Psoas muscle (tissue), 8 donors: Measurements from ENCODE around the gene PCNX4. TPM values are rescaled to one million over a fixed set of nuclear protein-coding genes. Genes with fewer than 3 reads are reported as not detected.

Experiments
- ATAC-seq, 4 donors: fragments of 200-7000 bp; cut with Tn5 transposase; one replicate each; pipeline ENCODE4 v1.9.1; 2020; ENCODE audit warnings: moderate library complexity in 3 of 4, mild to moderate bottlenecking in 2 of 4
- DNase-seq, 2 donors: peaks; one replicate each; pipeline ENCODE4 v3.0.0-alpha.2; 2020
- H3K27ac ChIP-seq: fragments of 200-600 bp; one replicate; pipeline ENCODE4 v1.8.0; 2022
- H3K27me3 ChIP-seq, 3 donors: fragments of 200-600 bp in 1 of 3; one replicate each; pipeline versions ENCODE4 v1.6.1 to v1.8.0; 2013 to 2022; ENCODE audit warnings: low read length in 2 of 3, mild to moderate bottlenecking in 2 of 3, moderate library complexity in 1 of 3; ENCODE audit not compliant: insufficient read depth in 3 of 3
- H3K36me3 ChIP-seq, 2 donors: fragments of 200-600 bp in 1 of 2; one replicate each; pipeline versions ENCODE4 v1.6.1 to v1.8.0; 2013 to 2022; ENCODE audit warnings: low read depth in 1 of 2, mild to moderate bottlenecking in 1 of 2, moderate library complexity in 1 of 2; ENCODE audit not compliant: insufficient read depth in 1 of 2
- H3K4me1 ChIP-seq: fragments of 200-600 bp; one replicate; pipeline ENCODE4 v1.8.0; 2022
- H3K4me3 ChIP-seq: fragments of 200-600 bp; one replicate; pipeline ENCODE4 v1.8.0; 2022; ENCODE audit warnings: mild to moderate bottlenecking
- H3K9me3 ChIP-seq: fragments of 200-600 bp; one replicate; pipeline ENCODE4 v1.8.0; 2022
- WGBS, 3 donors: extraction: QIAGEN DNeasy Blood & Tissue Kit; methylation state at CpG; one replicate each; pipeline versions ENCODE4 v1.1.6 to v1.1.7; 2013; 5-methylcytosine and 5-hydroxymethylcytosine counted together
- intact Hi-C, 2 donors: fragments of 100-400 bp; cut with DNase I; formaldehyde crosslinking; loops; one replicate each; pipeline versions ENCODE4 v1.11.0 to v1.14.2; 2022
- polyA plus RNA-seq, 3 donors: library from polyadenylated mRNA; stranded (reverse); fragments of 200-250 nt; gene quantifications; one replicate each; pipeline ENCODE4 v1.2.3, GENCODE V29; 2013
- total RNA-seq, 4 donors: library from RNA; stranded (reverse); fragmentation: NEBNext Ultra II Directional in 2 of 4; extraction: Animal tissue kit (Norgen Biotek cat#: 25700) in 2 of 4; gene quantifications; one replicate each; pipeline versions ENCODE4 v1.2.1 to v1.2.4, GENCODE V29; 2021 to 2023
- TF ChIP-seq, protein P1 (sequence below): fragments of 200-600 bp; IDR thresholded peaks from one replicate; pipeline ENCODE4 v1.8.0; 2022; ENCODE audit warnings: antibody characterized with exemption
- donor health status: healthy with polysubstance abuse.
- donor health status: DM: no; HTN: no; CAD: no; lungs with moderate emphysema.
- donor health status: Bipolar disorder and iron deficiency.
- donor health status: healthy.
- donor health status: DM: yes; HTN: yes; CAD: no.
- donor health status: DM: no; HTN: no; CAD: no.
- donor health status: DM: no; HTN: no; CAD: no.
- donor health status: DM: yes; HTN: yes; CAD: no.

The PCNX4 gene
- total and polyA plus RNA-seq, 7 donors = 13.0 to 41.4 (median 24.4) TPM

DNA sequence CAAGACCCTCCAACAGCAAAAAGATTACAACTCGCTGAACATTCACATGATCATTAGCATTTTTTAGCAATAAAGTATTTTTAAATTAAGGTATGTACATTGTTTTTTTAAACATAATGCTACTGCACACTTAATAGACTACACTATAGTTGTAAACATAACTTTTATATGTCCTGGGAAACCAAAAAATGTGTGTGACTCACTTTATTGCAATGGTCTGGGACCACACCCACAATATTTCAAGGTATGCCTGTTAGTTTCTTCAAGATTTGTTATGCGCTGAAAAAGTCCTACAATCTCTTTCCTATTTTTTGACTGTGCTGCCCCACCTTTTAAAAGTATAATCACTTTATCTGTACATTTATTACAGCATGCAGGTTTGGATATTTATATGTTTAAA, 30.4 kb upstream of the PCNX4 start:
- 87 to 89% (median 87%) methylated on average over 2 of the region's 2 CpGs for WGBS, 3 donors
- Histone ChIP-seq H3K4me1 (no peaks in the 10 kb centered on the region), H3K36me3 (no peaks in the 10 kb centered on the region), H3K27ac (no peak overlapping the region), H3K4me3 (no peak overlapping the region), H3K27me3 (no peaks in the 10 kb centered on the region), H3K9me3 (no peaks in the 10 kb centered on the region)
- DNase-seq = no peak
- no peak for ATAC-seq
- TF ChIP-seq, protein P1, sequence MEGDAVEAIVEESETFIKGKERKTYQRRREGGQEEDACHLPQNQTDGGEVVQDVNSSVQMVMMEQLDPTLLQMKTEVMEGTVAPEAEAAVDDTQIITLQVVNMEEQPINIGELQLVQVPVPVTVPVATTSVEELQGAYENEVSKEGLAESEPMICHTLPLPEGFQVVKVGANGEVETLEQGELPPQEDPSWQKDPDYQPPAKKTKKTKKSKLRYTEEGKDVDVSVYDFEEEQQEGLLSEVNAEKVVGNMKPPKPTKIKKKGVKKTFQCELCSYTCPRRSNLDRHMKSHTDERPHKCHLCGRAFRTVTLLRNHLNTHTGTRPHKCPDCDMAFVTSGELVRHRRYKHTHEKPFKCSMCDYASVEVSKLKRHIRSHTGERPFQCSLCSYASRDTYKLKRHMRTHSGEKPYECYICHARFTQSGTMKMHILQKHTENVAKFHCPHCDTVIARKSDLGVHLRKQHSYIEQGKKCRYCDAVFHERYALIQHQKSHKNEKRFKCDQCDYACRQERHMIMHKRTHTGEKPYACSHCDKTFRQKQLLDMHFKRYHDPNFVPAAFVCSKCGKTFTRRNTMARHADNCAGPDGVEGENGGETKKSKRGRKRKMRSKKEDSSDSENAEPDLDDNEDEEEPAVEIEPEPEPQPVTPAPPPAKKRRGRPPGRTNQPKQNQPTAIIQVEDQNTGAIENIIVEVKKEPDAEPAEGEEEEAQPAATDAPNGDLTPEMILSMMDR = no peak
- intact Hi-C loops = loop anchor here in 1 of 2 donors (5.0 kb wide), 1 partner anchor 94 kb away; no protein-coding TSS in a partner anchor

DNA sequence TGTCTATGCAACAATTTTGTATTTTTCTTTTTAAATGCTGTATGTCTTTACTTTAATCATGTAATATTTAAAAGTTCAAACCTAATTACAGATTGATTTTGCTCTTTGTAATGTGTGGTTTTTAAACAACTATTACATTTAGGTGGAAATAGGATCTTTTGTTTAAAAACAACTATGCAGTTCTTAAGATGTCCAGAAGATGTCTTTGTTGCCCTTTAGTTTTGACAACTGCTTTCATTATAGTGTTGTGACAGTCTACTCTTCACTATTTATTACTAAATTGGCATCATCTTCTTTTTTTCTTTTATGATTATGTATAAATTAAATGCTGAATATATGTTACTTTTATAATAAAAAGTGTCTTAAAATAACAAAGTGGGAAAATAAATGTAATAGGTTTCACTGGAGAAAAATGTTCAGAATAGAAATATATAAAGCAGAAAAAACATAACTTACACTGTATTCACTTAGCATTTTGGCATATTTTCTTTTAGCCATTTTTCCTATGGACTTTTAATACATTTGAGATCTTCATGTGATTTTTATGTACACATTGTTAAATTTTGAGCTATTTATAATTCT, 27.1 kb upstream of the PCNX4 start:
- DNase-seq = no peak
- no peaks in the 10 kb centered on the region for H3K36me3 ChIP-seq
- intact Hi-C loops = loop anchor here (2.0 to 5.0 kb wide), 2 partner anchors 97 to 120 kb away; no protein-coding TSS in a partner anchor
- H3K27ac ChIP-seq = no peak overlapping the region
- TF ChIP-seq, protein P1 = peak; percentile 78
- no peaks in the 10 kb centered on the region for H3K4me1 ChIP-seq
- H3K9me3 ChIP-seq = no peaks in the 10 kb centered on the region
- no peaks in the 10 kb centered on the region for H3K27me3 ChIP-seq
- no peak overlapping the region for H3K4me3 ChIP-seq
- ATAC-seq = peak in 3 of 4 donors; percentile 67 to 92 (median 75)

GRCh38 chr14:60067882-60068281, 23.8 kb upstream of the PCNX4 start:
- Histone ChIP-seq H3K27me3 (no peaks in the 10 kb centered on the region), H3K4me3 (no peak overlapping the region), H3K36me3 (no peaks in the 10 kb centered on the region), H3K27ac (no peak overlapping the region), H3K4me1 (no peaks in the 10 kb centered on the region), H3K9me3 (no peaks in the 10 kb centered on the region)
- TF ChIP-seq, protein P1 = no peak
- intact Hi-C loops = no loop called here
- ATAC-seq (no peak), DNase-seq (no peak)
- 89 to 90% (median 89%) methylated on average over 1 of the region's 1 CpG for WGBS, 3 donors

- no peaks in the 10 kb centered on the region for H3K4me1 ChIP-seq
- no peaks in the 10 kb centered on the region for H3K36me3 ChIP-seq
- no peaks in the 10 kb centered on the region for H3K9me3 ChIP-seq
- no peak overlapping the region for H3K27ac ChIP-seq
- no peaks in the 10 kb centered on the region for H3K27me3 ChIP-seq
- H3K4me3 ChIP-seq = no peak overlapping the region
- intact Hi-C loops = no loop called here
- TF ChIP-seq, protein P1 = no peak
- DNase-seq (no peak), ATAC-seq (no peak)
Observed at GRCh38 chr14:60079723-60080122, 12.0 kb upstream of the PCNX4 start.

- intact Hi-C loops = no loop called here
- H3K4me3 ChIP-seq = no peak overlapping the region
- no peaks in the 10 kb centered on the region for H3K9me3 ChIP-seq
Observed at GRCh38 chr14:60085085-60085484, 6.6 kb upstream of the PCNX4 start.

More at GRCh38 chr14:60085085-60085484, 6.6 kb upstream of the PCNX4 start:
- Histone ChIP-seq H3K27ac (no peak overlapping the region), H3K4me1 (no peaks in the 10 kb centered on the region), H3K27me3 (no peaks in the 10 kb centered on the region), H3K36me3 (no peaks in the 10 kb centered on the region)
- no peak for DNase-seq
- TF ChIP-seq, protein P1 = no peak
- no peak for ATAC-seq
